Ovary (tissue), 9 donors: ENCODE data around the gene ZBED2. TPM values are rescaled to one million over a fixed set of nuclear protein-coding genes. Genes with fewer than 3 reads are reported as not detected.

Experiments used
- DNase-seq, 5 donors: peaks; one replicate each; pipeline ENCODE4 v3.0.0-alpha.2; 2019 to 2020
- H3K27ac ChIP-seq, 2 donors: fragments of 200-600 bp; one replicate each; pipeline versions ENCODE4 v1.5.1 to v1.8.0; 2019 to 2022
- H3K27me3 ChIP-seq: fragments of 200-600 bp; one replicate; pipeline ENCODE4 v1.8.0; 2022
- H3K36me3 ChIP-seq: fragments of 200-600 bp; sonication (generic); one replicate; pipeline ENCODE4 v1.5.1; 2019
- H3K4me1 ChIP-seq: one replicate; pipeline ENCODE4 v1.8.1; 2013; ENCODE audit warnings: mild to moderate bottlenecking, moderate library complexity; ENCODE audit not compliant: insufficient read depth
- H3K4me3 ChIP-seq: fragments of 200-600 bp; sonication (generic); one replicate; pipeline ENCODE4 v1.5.1; 2017
- H3K9me3 ChIP-seq, 2 donors: fragments of 200-600 bp in 1 of 2; sonication (generic) in 1 of 2; one replicate each; pipeline versions ENCODE4 v1.5.1 to v1.8.1; 2013 to 2019; ENCODE audit warnings: mild to moderate bottlenecking in 1 of 2, moderate library complexity in 1 of 2
- CTCF ChIP-seq, 3 donors: fragments of 450-650 bp in 2 of 3; fragments of 200-600 bp in 1 of 3; IDR thresholded peaks; one replicate each; pipeline versions ENCODE4 v1.5.1 to v1.8.0; 2016 to 2022; ENCODE audit warnings: antibody characterized with exemption in 3 of 3, mild to moderate bottlenecking in 1 of 3
- EP300 ChIP-seq: sonication (generic); formaldehyde crosslinking; IDR thresholded peaks from one replicate; pipeline ENCODE4 v1.6.1; 2017; ENCODE audit warnings: antibody characterized with exemption
- POLR2A ChIP-seq: fragments of 450-650 bp; IDR thresholded peaks from one replicate; pipeline ENCODE4 v1.6.1; 2017; ENCODE audit warnings: antibody characterized with exemption, mild to moderate bottlenecking, moderate library complexity
- WGBS, 3 donors: extraction: QIAGEN DNeasy Blood & Tissue Kit in 1 of 3; methylation state at CpG; one replicate each; pipeline versions ENCODE4 v1.1.5 to v1.1.7; 2013 to 2017; 5-methylcytosine and 5-hydroxymethylcytosine counted together
- intact Hi-C, 4 donors: fragments of 100-400 bp; cut with DNase I; formaldehyde crosslinking; loops; one replicate each; pipeline versions ENCODE4 v1.11.0 to v1.15.1; 2022 to 2023
- polyA plus RNA-seq, 2 donors: library from polyadenylated mRNA; stranded (reverse); fragments of 200-250 nt in 1 of 2; fragments of 350-450 nt in 1 of 2; fragmentation: Illumina TruSeq in 1 of 2; extraction: RNeasy Lipid Tissue Mini Kit (QIAGEN cat#74804) in 1 of 2; gene quantifications; one replicate each; pipeline ENCODE4 v1.2.3, GENCODE V29; 2013 to 2014
- total RNA-seq, 7 donors: library from RNA; depleted of rRNA in 2 of 7; stranded (reverse); fragments of >200 nt in 2 of 7; fragmentation: NEBNext Ultra II Directional in 3 of 7; extraction: Animal tissue kit (Norgen Biotek cat#: 25700) in 3 of 7; gene quantifications; one replicate each; pipeline versions ENCODE4 v1.1.0 to v1.2.4, GENCODE V29; 2016 to 2023
- donor health status: DM: no; HTN: no; CAD: no; lungs with moderate emphysema.
- donor health status: DM: no; HTN: no; CAD: no.
- donor health status: Bipolar disorder and iron deficiency.
- donor health status: DM: yes; HTN: yes; CAD: no.
- donor health status: DM: no; HTN: no; CAD: no.
- donor health status: DM: yes; HTN: yes; CAD: no.

The ZBED2 gene
- total and polyA plus RNA-seq, 9 donors: 0.15 to 6.9 (median 0.87) TPM; not detected in 3

GRCh38 chr3:111607240-111607920 is 12.2 kb upstream of the ZBED2 start:
- Histone ChIP-seq H3K4me3 (no peak overlapping the region), H3K27me3 (no peaks in the 10 kb centered on the region), H3K9me3 (no peaks in the 10 kb centered on the region), H3K4me1 (no peaks in the 10 kb centered on the region), H3K27ac (no peak overlapping the region), H3K36me3 (no peaks in the 10 kb centered on the region)
- intact Hi-C loops: no loop called here
- no peak for TF ChIP-seq CTCF (IDR thresholded peaks at IDR 0.05)
- WGBS, 3 donors: 84 to 87% (median 86%) methylated on average over 3 of the region's 3 CpGs
- DNase-seq: no peak

- DNase-seq: no peak
- intact Hi-C loops: no loop called here
- TF ChIP-seq EP300 (no peak), POLR2A (no peak), CTCF (IDR thresholded peaks at IDR 0.05) (no peak)
- 78 to 87% (median 85%) methylated on average over 2 of the region's 2 CpGs for WGBS, 3 donors
- no peaks in the 10 kb centered on the region for H3K36me3 ChIP-seq
- no peaks in the 10 kb centered on the region for H3K9me3 ChIP-seq
- no peaks in the 10 kb centered on the region for H3K4me1 ChIP-seq
- no peak overlapping the region for H3K4me3 ChIP-seq
- H3K27me3 ChIP-seq: no peaks in the 10 kb centered on the region
- H3K27ac ChIP-seq: no peak overlapping the region
These were observed 10.3 kb upstream of the ZBED2 start for GRCh38 chr3:111605493-111605892.

GRCh38 chr3:111605018-111605417 is 9.9 kb upstream of the ZBED2 start:
- Histone ChIP-seq H3K4me1 (no peaks in the 10 kb centered on the region), H3K27me3 (no peaks in the 10 kb centered on the region), H3K36me3 (no peaks in the 10 kb centered on the region), H3K9me3 (no peaks in the 10 kb centered on the region), H3K27ac (no peak overlapping the region), H3K4me3 (no peak overlapping the region)
- DNase-seq: no peak
- intact Hi-C loops: no loop called here
- no peak for TF ChIP-seq EP300
- TF ChIP-seq POLR2A: no peak
- TF ChIP-seq CTCF (IDR thresholded peaks at IDR 0.05): no peak

GRCh38 chr3:111604119-111604518 is 9.0 kb upstream of the ZBED2 start:
- 85 to 95% (median 93%) methylated on average over 2 of the region's 2 CpGs for WGBS, 3 donors
- no peaks in the 10 kb centered on the region for H3K27me3 ChIP-seq
- intact Hi-C loops: no loop called here
- TF ChIP-seq CTCF (IDR thresholded peaks at IDR 0.05) (no peak), POLR2A (no peak), EP300 (no peak)
- H3K27ac ChIP-seq: no peak overlapping the region
- H3K4me1 ChIP-seq: no peaks in the 10 kb centered on the region
- no peaks in the 10 kb centered on the region for H3K9me3 ChIP-seq
- H3K4me3 ChIP-seq: no peak overlapping the region
- DNase-seq: no peak
- no peaks in the 10 kb centered on the region for H3K36me3 ChIP-seq
